HG03159 (cell line): ENCODE data around the gene FLYWCH1.

ENCODE experiments used
- ATAC-seq: cut with Tn5 transposase; IDR thresholded peaks from one replicate; pipeline ENCODE4 v1.9.1; 2021; ENCODE audit warnings: mild to moderate bottlenecking, moderate library complexity; ENCODE audit not compliant: unreplicated experiment

The FLYWCH1 gene, protein sequence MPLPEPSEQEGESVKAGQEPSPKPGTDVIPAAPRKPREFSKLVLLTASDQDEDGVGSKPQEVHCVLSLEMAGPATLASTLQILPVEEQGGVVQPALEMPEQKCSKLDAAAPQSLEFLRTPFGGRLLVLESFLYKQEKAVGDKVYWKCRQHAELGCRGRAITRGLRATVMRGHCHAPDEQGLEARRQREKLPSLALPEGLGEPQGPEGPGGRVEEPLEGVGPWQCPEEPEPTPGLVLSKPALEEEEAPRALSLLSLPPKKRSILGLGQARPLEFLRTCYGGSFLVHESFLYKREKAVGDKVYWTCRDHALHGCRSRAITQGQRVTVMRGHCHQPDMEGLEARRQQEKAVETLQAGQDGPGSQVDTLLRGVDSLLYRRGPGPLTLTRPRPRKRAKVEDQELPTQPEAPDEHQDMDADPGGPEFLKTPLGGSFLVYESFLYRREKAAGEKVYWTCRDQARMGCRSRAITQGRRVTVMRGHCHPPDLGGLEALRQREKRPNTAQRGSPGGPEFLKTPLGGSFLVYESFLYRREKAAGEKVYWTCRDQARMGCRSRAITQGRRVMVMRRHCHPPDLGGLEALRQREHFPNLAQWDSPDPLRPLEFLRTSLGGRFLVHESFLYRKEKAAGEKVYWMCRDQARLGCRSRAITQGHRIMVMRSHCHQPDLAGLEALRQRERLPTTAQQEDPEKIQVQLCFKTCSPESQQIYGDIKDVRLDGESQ

DNA sequence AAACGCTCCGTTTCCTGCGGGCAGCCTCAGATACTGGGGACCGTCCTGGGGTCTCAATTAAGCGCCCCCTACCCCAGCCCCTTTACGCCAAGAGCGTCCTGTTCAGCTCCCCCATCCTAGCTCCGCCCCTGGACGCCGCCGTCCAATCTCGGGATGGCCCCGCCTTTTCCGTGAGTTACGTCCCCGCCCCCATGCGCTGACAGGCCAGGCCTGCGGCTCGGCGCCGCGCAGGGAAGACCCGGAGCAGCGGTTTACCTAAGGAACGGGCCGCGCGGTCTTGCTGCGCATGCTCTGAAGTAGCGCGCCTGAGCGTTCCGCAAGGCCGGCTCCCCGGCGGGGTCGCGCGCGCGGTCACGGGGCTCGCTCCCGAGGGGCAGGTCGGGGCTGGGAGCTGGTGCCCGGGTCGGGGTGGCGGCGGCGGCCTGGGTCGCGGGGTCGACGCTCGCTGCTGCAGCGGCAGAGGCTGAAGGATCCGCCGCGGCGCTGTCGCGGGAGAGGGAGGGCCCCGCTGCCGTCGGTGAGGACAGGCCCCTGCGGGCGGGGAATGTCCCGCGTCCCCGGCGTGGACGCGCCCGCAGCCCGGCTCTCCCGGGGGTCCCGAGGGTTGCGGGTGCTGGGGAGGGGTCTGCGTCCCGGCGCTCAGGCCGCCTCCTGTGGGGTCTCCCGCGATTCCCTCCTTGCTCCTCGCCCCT is at the start of gene FLYWCH1:
Gene FLYWCH1, plus strand, starts transcription at position 294 of the 692 bp plus-strand sequence. CDS start 17,755 bp downstream, outside the sequence.
- peak; percentile 85 for ATAC-seq

GRCh38 chr16:2865651-2866050 is 46.1 kb upstream of the FLYWCH1 start:
- no peak for ATAC-seq

GRCh38 chr16:2866431-2866830 is 45.3 kb upstream of the FLYWCH1 start:
- ATAC-seq = no peak

- ATAC-seq = no peak
These were observed 44.1 kb upstream of the FLYWCH1 start for GRCh38 chr16:2867661-2867986.

GRCh38 chr16:2867987-2868789 is 43.5 kb upstream of the FLYWCH1 start:
- ATAC-seq = peak; percentile 87

GRCh38 chr16:2871926-2872325 is 39.8 kb upstream of the FLYWCH1 start:
- ATAC-seq = no peak

GRCh38 chr16:2874032-2874911 is 37.5 kb upstream of the FLYWCH1 start:
- ATAC-seq = no peak

DNA sequence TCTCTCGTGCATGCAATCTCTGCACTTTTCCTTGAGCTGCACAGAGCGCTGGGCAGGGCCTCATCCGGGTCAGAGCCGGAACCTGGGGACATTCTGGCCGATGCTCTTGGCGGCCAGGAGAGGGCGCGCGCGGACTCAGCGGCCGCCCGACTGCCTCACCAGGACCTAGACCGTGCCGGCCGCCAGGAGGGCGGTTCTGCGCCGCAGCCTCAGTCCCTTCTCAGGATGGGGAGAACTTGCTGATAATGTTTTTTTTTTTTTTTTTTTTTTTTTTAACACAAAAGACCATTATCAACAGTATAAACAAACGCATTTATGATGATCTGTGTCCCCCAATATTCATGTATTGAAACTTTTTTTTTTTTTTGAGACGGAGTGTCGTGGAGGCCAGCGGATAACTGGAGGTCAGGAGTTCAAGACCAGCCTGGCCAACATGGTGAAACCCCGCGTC is 36.8 kb upstream of the FLYWCH1 start:
- ATAC-seq = peak; percentile 74

DNA sequence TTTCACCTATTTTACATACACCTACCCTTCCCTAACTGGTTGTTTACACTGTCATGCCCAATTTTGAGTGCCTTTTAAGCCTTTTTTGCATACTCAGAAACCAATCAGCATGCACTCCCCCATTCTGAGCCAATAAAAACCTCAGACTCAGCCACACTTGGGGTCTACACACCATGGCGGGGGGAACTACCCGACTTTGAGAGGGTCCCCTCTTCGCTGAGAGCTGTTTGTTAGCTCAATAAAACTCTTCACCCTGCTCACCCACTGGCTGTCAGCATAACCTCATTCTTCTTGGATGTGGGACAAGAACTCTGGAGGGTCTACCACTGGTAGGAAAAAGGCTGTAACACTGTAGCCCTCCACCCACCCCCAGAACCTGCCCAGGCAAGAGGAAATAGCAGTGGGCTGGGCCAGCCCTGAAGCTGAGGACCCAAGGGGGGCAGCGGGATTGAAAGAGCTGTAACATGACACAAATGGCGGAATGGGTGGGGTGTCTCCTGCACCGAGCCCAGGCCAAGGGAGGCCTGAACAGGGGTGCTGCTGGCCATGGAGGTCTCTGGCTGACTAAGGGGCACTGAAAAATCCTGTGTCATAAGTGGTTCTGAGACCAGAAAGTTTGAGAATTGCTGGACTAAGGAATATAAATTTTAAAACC is 31.8 kb upstream of the FLYWCH1 start:
- ATAC-seq = no peak

DNA sequence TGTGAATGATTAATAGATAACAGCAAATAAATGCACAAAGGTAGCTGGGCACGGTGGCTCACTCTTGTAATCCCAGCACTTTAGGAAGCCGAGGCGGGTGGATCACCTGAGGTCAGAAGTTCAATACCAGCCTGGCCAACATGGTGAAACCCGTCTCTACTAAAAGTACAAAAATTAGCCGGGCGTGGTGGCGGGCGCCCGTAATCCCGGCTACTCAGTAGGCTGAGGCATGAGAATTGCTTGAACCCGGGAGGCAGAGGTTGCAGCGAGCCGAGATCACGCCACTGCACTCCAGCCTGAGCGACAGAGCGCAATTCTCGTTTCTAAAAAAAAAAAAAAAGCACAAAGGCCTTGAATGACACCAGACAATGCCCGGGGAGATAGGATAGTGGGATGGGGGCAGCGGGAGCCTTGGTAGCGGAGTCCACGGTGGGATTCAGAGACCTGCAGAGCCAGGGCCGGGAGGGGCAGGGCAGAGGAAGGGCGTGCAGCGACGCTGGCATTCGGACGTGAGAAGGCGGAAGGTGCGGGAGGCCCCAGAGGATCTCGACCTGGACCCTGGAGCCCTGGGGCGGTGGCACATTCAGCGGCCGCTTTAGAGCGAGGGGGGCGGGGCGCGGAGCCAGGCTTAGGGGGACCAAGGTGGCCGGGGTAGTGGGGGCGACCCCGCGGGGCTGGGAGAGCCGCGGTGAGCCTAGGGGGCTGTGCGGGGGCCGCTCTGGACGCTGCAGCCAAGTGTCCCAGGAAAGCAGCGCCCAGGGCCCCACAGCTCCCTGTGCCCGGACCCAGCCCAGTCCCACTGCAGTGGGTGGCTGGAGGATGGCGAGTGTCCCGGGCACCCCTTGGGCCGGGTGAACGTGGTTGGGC is 29.7 kb upstream of the FLYWCH1 start:
- peak; percentile 4 for ATAC-seq

GRCh38 chr16:2882650-2883457 is 28.9 kb upstream of the FLYWCH1 start, which contains the start of gene FLYWCH2:
Gene FLYWCH2 (plus strand): TSS chr16:2883215. CDS start chr16:2896450, 13,235 bp downstream.
- ATAC-seq = peak; percentile 87

DNA sequence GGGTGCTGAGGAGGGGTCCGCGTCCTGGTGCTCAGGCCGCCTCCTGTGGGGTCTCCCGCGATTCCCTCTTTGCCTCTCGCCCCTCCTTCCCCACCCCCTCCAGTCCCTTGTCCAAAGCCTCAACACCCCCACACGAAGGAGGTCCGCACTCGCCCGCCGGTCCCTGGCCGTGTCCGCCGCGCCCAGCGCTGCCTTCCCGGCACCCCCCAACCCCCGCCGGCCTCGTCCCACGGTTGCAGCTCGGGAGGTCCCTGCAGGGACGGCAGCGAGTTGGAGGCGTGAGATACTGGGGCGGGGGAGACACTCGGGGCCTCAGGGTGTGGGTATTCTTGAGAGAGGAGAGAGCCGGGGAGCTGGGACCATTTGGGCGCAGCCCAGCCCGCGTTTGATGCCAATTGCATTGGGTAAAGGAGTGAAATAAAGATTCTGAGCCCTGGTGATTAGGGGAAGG is 28.2 kb upstream of the FLYWCH1 start:
- ATAC-seq = no peak

GRCh38 chr16:2884041-2884451 is 27.7 kb upstream of the FLYWCH1 start:
- ATAC-seq = no peak

- ATAC-seq = no peak
These were observed 17.5 kb upstream of the FLYWCH1 start for GRCh38 chr16:2894231-2894630.

DNA sequence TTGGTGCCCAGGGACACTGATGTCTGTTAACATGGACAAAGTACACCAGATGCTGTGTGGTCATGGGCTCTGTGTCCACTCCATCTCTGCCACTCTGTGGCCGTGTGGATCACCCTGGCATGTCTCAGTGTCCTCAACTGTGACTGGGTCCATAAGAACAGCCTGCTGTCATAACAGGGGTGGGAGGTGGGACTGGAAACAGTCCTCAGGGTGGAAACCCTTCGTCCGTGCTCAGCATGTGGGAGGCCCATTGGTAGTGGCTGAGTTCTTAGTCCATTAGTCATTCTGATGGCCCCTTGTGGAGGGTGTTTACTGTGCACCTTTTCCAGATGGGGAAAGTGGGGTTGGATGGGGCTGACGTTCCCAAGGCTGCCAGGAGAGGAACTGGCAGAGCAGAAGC is 15.9 kb upstream of the FLYWCH1 start:
- ATAC-seq = no peak

- no peak for ATAC-seq
These were observed 15.2 kb upstream of the FLYWCH1 start for GRCh38 chr16:2896480-2897010.

- no peak for ATAC-seq
These were observed 14.6 kb upstream of the FLYWCH1 start for GRCh38 chr16:2897110-2897509.
